Measurements from ENCODE around the gene ADAMTS1. TPM values are rescaled to one million over a fixed set of nuclear protein-coding genes. Genes with fewer than 3 reads are reported as not detected.

Gene ADAMTS1
- total RNA-seq, 1 experiment from 2014 or later: 17.8 TPM

DNA sequence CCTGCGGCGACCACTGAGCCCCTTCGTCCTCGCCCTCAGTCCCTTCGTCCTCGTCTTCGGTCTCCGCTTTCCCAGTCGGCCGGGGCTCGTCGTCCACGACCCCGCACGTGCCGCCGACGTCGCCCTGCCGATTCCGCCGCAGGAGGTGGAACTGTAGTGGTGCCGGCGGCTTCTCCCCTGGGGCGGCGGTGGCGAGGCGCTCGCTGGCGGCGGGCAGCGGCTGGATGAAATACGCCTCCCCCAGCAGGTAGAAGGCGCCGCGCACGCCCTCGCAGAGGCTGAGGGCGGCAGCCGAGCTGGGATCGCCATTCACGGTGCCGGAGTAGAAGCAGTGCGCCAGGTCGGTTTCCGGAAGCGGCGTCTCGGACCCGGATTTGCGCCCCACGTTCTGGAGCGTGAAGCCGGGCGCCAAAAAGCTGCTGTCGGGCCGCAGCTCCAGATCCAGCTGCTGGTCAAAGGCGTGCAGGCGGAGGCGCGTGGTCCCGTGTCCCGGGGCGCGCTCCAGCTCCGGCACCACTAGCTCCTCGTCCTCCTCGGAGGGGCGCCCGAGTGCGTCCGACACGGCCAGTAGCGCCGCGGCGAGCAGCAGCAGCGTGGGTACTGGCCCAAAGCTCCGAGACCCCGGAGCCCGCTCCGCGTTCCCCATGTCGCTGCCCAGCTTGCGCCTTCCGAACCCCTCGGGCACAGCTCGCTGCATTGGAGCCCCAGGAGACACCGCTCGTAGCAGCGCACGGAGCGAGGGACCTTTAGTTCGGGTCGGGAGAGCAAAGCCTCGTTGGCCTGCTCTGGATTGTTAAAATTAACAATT, 747 bp downstream of the ADAMTS1 start:
- Mint-ChIP-seq H3K27me3 (ENCODE audit: low read depth) (peaks cover 26% of the 10 kb centered on the region), H3K9me3 (peaks cover 0 to 2% of the 10 kb centered on the region in 2 experiments; a peak in 3 of 5 replicates), H3K4me1 (peaks cover 28 to 29% of the 10 kb centered on the region in 2 experiments), H3K27ac (peak overlapping the region in 2 of 3 experiments; percentile 49 to 84; a peak in 2 of 7 replicates), H3K36me3 (ENCODE audit: insufficient read depth in 1 of 3, low read depth in 3 of 3) (peaks cover 28 to 32% (median 32%) of the 10 kb centered on the region in 3 experiments), H3K4me3 (peak overlapping the region; percentile 83 to 89)
- peak overlapping the region; percentile 91 for H3K4me2 ChIP-seq (ENCODE audit: insufficient read depth, insufficient read length, low read length)
- H3K23ac ChIP-seq (ENCODE audit: insufficient read length, low read depth, low read length): no peak overlapping the region
- H2BK120ac ChIP-seq (ENCODE audit: low read depth, low read length, poor library complexity, severe bottlenecking): no peak overlapping the region
- H3K23me2 ChIP-seq (ENCODE audit: insufficient read length, low read depth, low read length, poor library complexity, severe bottlenecking): peaks cover 23% of the 10 kb centered on the region
- H3T11ph ChIP-seq (ENCODE audit: low read length): no peak overlapping the region
- no peaks in the 10 kb centered on the region for H4K20me1 ChIP-seq (ENCODE audit: control insufficient read depth, insufficient read depth, insufficient read length)
- peaks cover 8% of the 10 kb centered on the region; the same call in 1 of the 2 replicates for H3K79me2 ChIP-seq (ENCODE audit: insufficient read depth, low read length)
- H4K8ac ChIP-seq (replicated peaks; ENCODE audit: insufficient read length, low read depth, low read length): no peak overlapping the region
- H3K9me3 ChIP-seq (ENCODE audit: control insufficient read depth, low read depth, low read length): no peaks in the 10 kb centered on the region
- no peak overlapping the region for H2BK12ac ChIP-seq (ENCODE audit: insufficient read length, low read depth, low read length)
- H3K27me3 ChIP-seq (ENCODE audit: insufficient read depth, low read length): no peaks in the 10 kb centered on the region; the same call in 1 of the 2 replicates
- TF ChIP-seq, protein P1, sequence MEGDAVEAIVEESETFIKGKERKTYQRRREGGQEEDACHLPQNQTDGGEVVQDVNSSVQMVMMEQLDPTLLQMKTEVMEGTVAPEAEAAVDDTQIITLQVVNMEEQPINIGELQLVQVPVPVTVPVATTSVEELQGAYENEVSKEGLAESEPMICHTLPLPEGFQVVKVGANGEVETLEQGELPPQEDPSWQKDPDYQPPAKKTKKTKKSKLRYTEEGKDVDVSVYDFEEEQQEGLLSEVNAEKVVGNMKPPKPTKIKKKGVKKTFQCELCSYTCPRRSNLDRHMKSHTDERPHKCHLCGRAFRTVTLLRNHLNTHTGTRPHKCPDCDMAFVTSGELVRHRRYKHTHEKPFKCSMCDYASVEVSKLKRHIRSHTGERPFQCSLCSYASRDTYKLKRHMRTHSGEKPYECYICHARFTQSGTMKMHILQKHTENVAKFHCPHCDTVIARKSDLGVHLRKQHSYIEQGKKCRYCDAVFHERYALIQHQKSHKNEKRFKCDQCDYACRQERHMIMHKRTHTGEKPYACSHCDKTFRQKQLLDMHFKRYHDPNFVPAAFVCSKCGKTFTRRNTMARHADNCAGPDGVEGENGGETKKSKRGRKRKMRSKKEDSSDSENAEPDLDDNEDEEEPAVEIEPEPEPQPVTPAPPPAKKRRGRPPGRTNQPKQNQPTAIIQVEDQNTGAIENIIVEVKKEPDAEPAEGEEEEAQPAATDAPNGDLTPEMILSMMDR (conservative IDR thresholded peaks at IDR 0.05): no peak
- no CpG with 5 or more reads among the region's 96 CpGs for WGBS (ENCODE audit: extremely low coverage, insufficient read length, low lambda C conversion rate)
- peak overlapping the region; percentile 73 for H3K14ac ChIP-seq (ENCODE audit: insufficient read depth, low read length)
- H2AFZ ChIP-seq (ENCODE audit: low read length): no peak overlapping the region
- H3K4ac ChIP-seq (ENCODE audit: low read depth, low read length): no peak overlapping the region
- H3K79me1 ChIP-seq (ENCODE audit: insufficient read depth, low read depth, low read length, poor library complexity, severe bottlenecking): no peaks in the 10 kb centered on the region
- H3K9ac ChIP-seq (ENCODE audit: extremely low read depth, insufficient read length, low read length): peak overlapping the region; percentile 69
- peak overlapping the region; percentile 80 for H3K18ac ChIP-seq (ENCODE audit: insufficient read length, low read depth, low read length)
- no peak overlapping the region for H2AK5ac ChIP-seq (ENCODE audit: insufficient read length, low read length)
- 0 out of 2 replicates have a peak, but pooled peaks cover 4% of the 10 kb centered on the region for H3K4me1 ChIP-seq (ENCODE audit: insufficient read depth, low read length)
- no peak overlapping the region for H3K27ac ChIP-seq (ENCODE audit: insufficient read length, low read depth, low read length)
- no peak overlapping the region for H4K91ac ChIP-seq (ENCODE audit: insufficient read length, low read depth, low read length)
- no peak overlapping the region for H2BK5ac ChIP-seq (ENCODE audit: insufficient read length, low read length)
- no peak overlapping the region for H4K5ac ChIP-seq (ENCODE audit: insufficient read length, low read depth, low read length)
- no peak overlapping the region for H2BK15ac ChIP-seq (ENCODE audit: low read depth, low read length)
- H2BK20ac ChIP-seq (ENCODE audit: low read depth, low read length, poor library complexity, severe bottlenecking): no peak overlapping the region
- no peak overlapping the region for H3K56ac ChIP-seq (ENCODE audit: insufficient read length, low read depth, low read length)
- DNase-seq: peak; percentile 50
